ENCODE measurements around the gene FAM83D.

Gene FAM83D

DNA sequence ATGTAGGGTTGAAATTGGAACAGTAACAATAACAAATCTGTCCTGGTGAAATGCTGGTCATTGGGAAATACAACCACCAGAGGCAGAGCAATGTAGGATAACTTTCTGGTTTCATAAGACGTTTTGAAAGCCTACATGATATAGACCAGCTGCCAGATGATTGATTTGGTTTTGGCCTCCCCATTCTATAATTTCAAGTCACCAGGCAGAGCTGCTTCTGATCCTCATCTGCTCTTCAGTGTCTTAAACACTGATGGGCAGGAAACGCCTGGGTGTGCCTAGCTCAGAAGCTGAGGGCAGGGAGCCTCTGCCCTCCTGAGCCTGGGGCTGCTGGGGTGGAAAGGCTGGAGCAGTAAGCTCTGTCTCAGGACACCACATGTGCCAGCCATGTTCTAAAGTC, 60.4 kb downstream of the FAM83D start:
- Histone ChIP-seq H4K20me1 (ENCODE audit: control insufficient read depth, insufficient read depth, low read depth, low read length) (no peaks in the 10 kb centered on the region; the same call in 1 of the 2 replicates), H3K9me3 (ENCODE audit: control insufficient read depth, insufficient read depth, low read length) (no peaks in the 10 kb centered on the region), H3K27ac (ENCODE audit: low read depth, low read length) (no peak overlapping the region), H3K9me2 (replicated peaks; ENCODE audit: control insufficient read depth, low read length) (no peaks in the 10 kb centered on the region), H3K79me2 (ENCODE audit: control insufficient read depth, low read length) (no peaks in the 10 kb centered on the region), H3K4me1 (ENCODE audit: control insufficient read depth, low read length) (peaks cover 19% of the 10 kb centered on the region), H3F3A (ENCODE audit: control insufficient read depth, insufficient read depth) (peaks cover 4% of the 10 kb centered on the region; the same call in 1 of the 2 replicates), H3K36me3 (ENCODE audit: control insufficient read depth, low read length) (peaks cover 34% of the 10 kb centered on the region), H3K4me3 (ENCODE audit: low read length) (no peak overlapping the region), H3K4me2 (ENCODE audit: low read length) (no peak overlapping the region), H3K27me3 (ENCODE audit: control insufficient read depth, low read length) (no peaks in the 10 kb centered on the region)
- TF ChIP-seq EZH2phosphoT487 (IDR thresholded peaks at IDR 0.05; ENCODE audit: borderline replicate concordance, low read length): no peak
- TF ChIP-seq, protein P1, sequence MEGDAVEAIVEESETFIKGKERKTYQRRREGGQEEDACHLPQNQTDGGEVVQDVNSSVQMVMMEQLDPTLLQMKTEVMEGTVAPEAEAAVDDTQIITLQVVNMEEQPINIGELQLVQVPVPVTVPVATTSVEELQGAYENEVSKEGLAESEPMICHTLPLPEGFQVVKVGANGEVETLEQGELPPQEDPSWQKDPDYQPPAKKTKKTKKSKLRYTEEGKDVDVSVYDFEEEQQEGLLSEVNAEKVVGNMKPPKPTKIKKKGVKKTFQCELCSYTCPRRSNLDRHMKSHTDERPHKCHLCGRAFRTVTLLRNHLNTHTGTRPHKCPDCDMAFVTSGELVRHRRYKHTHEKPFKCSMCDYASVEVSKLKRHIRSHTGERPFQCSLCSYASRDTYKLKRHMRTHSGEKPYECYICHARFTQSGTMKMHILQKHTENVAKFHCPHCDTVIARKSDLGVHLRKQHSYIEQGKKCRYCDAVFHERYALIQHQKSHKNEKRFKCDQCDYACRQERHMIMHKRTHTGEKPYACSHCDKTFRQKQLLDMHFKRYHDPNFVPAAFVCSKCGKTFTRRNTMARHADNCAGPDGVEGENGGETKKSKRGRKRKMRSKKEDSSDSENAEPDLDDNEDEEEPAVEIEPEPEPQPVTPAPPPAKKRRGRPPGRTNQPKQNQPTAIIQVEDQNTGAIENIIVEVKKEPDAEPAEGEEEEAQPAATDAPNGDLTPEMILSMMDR (IDR thresholded peaks at IDR 0.05; ENCODE audit: low read depth, low read length, poor library complexity, severe bottlenecking): no peak

- H3K79me2 ChIP-seq (ENCODE audit: control insufficient read depth, low read length): no peaks in the 10 kb centered on the region
- peaks cover 4% of the 10 kb centered on the region; the same call in 1 of the 2 replicates for H3F3A ChIP-seq (ENCODE audit: control insufficient read depth, insufficient read depth)
- no peaks in the 10 kb centered on the region for H3K27me3 ChIP-seq (ENCODE audit: control insufficient read depth, low read length)
- peaks cover 19% of the 10 kb centered on the region for H3K4me1 ChIP-seq (ENCODE audit: control insufficient read depth, low read length)
- no peak for TF ChIP-seq EZH2phosphoT487 (IDR thresholded peaks at IDR 0.05; ENCODE audit: borderline replicate concordance, low read length)
- no peak overlapping the region for H3K4me2 ChIP-seq (ENCODE audit: low read length)
- no peak overlapping the region for H3K4me3 ChIP-seq (ENCODE audit: low read length)
- no peak overlapping the region for H3K27ac ChIP-seq (ENCODE audit: low read depth, low read length)
- H3K36me3 ChIP-seq (ENCODE audit: control insufficient read depth, low read length): peaks cover 42% of the 10 kb centered on the region
- H3K9me2 ChIP-seq (replicated peaks; ENCODE audit: control insufficient read depth, low read length): no peaks in the 10 kb centered on the region
- H3K9me3 ChIP-seq (ENCODE audit: control insufficient read depth, insufficient read depth, low read length): no peaks in the 10 kb centered on the region
- no peaks in the 10 kb centered on the region; the same call in 1 of the 2 replicates for H4K20me1 ChIP-seq (ENCODE audit: control insufficient read depth, insufficient read depth, low read depth, low read length)
These were observed 61.6 kb downstream of the FAM83D start for GRCh38 chr20:38987777-38988176.

DNA sequence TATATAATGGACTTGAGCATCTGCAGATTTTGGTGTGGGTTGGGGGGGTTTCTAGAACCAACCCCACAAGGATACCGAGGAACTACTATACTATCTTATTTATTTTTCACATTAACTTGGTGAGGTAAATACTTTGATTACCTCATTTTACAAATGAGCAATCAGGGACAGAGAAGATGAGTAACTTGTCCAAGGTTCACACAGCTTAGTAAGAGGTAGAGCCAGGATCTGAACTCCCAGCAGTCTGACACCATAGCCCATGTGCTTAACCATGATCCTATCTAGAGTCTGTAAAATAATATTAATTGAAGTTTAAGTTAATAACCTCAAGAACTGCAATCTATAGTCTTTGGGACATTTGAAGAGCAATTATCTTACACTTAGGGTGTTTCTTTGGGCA, 64.5 kb downstream of the FAM83D start:
- peaks cover under 1% of the 10 kb centered on the region; the same call in 1 of the 2 replicates for H3F3A ChIP-seq (ENCODE audit: control insufficient read depth, insufficient read depth)
- H3K9me2 ChIP-seq (replicated peaks; ENCODE audit: control insufficient read depth, low read length): no peaks in the 10 kb centered on the region
- H3K4me3 ChIP-seq (ENCODE audit: low read length): no peak overlapping the region
- no peak overlapping the region for H3K4me2 ChIP-seq (ENCODE audit: low read length)
- H3K27me3 ChIP-seq (ENCODE audit: control insufficient read depth, low read length): no peaks in the 10 kb centered on the region
- H3K4me1 ChIP-seq (ENCODE audit: control insufficient read depth, low read length): peaks cover 7% of the 10 kb centered on the region
- no peaks in the 10 kb centered on the region; the same call in 1 of the 2 replicates for H4K20me1 ChIP-seq (ENCODE audit: control insufficient read depth, insufficient read depth, low read depth, low read length)
- TF ChIP-seq EZH2phosphoT487 (IDR thresholded peaks at IDR 0.05; ENCODE audit: borderline replicate concordance, low read length): no peak
- TF ChIP-seq, protein P1 (IDR thresholded peaks at IDR 0.05; ENCODE audit: low read depth, low read length, poor library complexity, severe bottlenecking): no peak
- H3K36me3 ChIP-seq (ENCODE audit: control insufficient read depth, low read length): peaks cover 38% of the 10 kb centered on the region
- H3K27ac ChIP-seq (ENCODE audit: low read depth, low read length): no peak overlapping the region
- no peaks in the 10 kb centered on the region for H3K9me3 ChIP-seq (ENCODE audit: control insufficient read depth, insufficient read depth, low read length)
- no peaks in the 10 kb centered on the region for H3K79me2 ChIP-seq (ENCODE audit: control insufficient read depth, low read length)

DNA sequence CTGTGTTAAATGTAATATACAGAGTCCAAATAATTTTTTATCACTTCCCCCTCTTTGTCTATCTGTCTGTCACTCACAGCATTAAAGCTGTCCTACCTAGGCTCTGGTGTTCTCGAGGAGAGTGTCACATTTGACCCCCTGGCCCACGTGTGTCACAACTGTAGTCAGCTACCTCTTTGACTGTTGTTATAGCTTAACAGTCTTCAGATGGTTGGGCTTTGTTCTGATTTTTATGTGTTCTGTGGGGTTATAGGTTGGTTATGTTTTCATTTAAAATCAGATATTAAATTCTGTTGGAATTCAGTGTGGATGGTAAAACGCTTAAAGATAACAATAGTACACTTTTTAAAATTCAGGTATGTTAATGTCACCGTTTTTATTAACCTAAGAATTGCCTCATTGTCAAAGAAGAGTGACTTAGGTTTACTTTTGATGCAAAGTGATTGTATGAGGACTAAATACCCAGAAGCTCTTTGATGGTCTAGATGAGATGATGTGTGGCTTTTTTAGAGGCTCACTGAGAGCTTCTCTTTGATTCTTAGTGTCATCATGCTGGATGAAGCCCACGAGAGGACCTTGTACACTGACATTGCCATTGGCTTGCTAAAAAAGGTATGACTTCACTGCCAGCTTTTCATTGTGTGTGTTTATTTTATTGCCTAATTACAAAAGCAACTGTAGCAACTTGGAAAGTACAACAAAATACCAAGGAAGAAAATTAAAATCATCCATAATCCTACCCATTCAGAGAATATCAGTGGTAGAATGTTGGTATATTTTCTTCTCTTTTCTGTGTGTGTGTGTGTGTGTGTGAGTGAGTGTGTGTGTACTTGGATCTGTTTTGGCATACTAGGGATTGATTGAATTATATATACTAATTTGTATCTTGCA, 65.8 kb downstream of the FAM83D start:
- TF ChIP-seq, protein P1 (IDR thresholded peaks at IDR 0.05; ENCODE audit: low read depth, low read length, poor library complexity, severe bottlenecking): no peak
- TF ChIP-seq EZH2phosphoT487 (IDR thresholded peaks at IDR 0.05; ENCODE audit: borderline replicate concordance, low read length): no peak
- Histone ChIP-seq H3K4me1 (ENCODE audit: control insufficient read depth, low read length) (peaks cover 3% of the 10 kb centered on the region; the same call in 1 of the 2 replicates), H3K4me2 (ENCODE audit: low read length) (no peak overlapping the region), H4K20me1 (ENCODE audit: control insufficient read depth, insufficient read depth, low read depth, low read length) (no peaks in the 10 kb centered on the region), H3K79me2 (ENCODE audit: control insufficient read depth, low read length) (no peaks in the 10 kb centered on the region), H3F3A (ENCODE audit: control insufficient read depth, insufficient read depth) (no peaks in the 10 kb centered on the region), H3K4me3 (ENCODE audit: low read length) (no peak overlapping the region), H3K9me2 (replicated peaks; ENCODE audit: control insufficient read depth, low read length) (no peaks in the 10 kb centered on the region), H3K9me3 (ENCODE audit: control insufficient read depth, insufficient read depth, low read length) (no peaks in the 10 kb centered on the region), H3K36me3 (ENCODE audit: control insufficient read depth, low read length) (peaks cover 36% of the 10 kb centered on the region), H3K27me3 (ENCODE audit: control insufficient read depth, low read length) (no peaks in the 10 kb centered on the region), H3K27ac (ENCODE audit: low read depth, low read length) (no peak overlapping the region)
